Smooth muscle cell of the brain vasculature (primary cell): Measurements from ENCODE around the gene TCF12.
"Not testable (repeated sequence)": the region's sequence is repeated elsewhere in the genome, so short reads cannot be mapped to it uniquely, and the experiment has no call there.

Source experiments
- DNase-seq: peaks from one replicate; pipeline ENCODE4 v3.0.0-alpha.2; 2012; ENCODE audit warnings: low read depth, low spot score

TCF12 gene

DNA sequence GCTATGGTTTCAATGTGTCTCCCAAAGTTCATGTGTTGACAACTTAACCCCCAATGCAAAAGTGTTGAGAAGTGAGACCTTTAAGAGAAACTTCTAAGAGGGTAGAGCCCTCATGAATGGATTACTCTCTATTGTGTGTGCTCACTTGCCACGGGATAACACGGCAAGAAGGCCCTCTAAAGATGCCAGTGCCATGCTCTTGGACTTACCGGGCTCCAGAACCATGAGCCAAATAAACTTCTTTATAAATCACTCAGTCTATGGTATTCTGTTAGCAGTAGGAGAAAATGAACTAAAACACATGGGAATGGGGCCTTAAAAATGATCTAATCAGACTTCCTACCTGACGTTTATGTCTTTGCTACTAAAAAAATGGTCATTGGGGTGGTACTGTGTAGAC lies 2.6 kb upstream of the TCF12 start:
- no peak for DNase-seq

DNA sequence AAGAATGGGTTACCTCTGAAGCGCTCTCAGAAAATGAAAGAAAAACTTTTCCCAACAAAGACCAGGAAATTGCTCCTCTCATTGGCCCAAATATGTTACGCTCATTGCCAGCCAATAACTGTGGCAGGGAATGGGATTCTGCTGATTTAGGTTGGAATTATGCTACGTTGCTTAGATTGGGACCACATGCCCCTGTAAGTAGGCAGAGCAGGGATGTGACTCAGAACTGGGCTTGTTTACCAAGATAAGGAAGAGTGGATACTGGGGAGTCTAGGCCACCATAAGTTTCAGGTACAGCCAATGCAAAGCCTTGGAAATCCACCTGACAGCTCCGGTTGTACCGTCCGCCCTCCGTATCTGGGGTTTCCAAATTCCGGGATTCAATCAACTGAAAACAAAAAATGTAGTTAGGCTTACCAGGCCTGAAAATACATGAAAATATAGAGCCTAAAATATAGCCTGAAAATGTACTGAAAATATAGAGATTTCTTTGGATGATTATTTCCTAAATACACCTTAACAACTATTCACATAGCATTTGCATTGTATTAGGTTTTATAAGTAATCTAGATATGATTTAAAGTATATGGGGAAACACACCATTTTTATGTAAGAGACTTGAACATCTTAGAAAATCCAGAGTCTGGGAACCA lies 1.5 kb upstream of the TCF12 start:
- DNase-seq = no peak

DNA sequence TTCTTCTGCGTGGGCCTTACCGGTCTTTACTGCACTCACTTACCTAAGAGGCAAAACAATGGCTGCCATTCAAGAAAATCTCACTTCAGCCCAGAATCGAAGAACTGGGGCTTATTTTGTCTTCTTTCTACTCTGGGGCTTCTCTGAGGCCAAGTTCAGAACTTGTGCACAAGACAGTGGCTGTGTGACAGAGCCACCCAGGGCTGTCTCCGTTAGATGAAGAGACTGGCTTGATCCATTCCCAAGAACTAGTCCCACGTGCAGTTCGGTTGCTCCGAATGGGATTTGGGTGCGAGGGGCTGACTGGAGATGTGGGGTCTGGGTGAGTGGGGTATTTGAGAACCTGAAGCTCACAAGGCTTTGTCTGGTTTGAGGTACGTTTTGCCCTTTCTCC lies 795 bp upstream of the TCF12 start:
- no peak for DNase-seq

DNA sequence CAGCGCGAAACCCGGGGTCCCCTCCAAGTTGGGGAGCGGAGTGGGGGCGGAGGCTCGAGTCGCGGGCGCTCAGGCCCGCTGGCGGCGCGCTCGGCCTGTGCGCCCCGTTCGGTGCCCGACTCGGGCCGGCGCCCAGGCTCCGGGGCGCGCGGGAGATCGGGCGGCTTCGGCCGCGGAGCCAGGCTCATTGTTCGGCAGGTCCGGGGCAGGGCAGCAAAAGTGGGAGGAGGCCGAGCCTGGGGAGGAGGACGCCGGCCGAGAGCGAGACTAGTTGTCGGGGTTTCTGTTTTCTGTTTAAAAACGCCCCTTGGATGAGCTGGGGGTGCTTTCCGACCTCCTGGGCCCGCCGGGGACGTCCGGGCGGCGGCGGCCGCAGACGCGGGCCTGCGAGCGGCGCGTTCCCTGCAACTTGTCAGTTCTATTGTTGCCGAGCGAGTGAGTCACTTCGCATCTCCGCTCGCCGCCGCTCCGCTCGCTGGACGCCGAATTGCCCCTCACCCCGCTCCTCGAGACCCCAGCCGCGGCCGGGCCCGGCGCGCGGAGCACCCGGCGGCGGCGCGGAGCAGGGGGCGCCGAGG lies 676 bp downstream of the TCF12 start:
- DNase-seq = no peak

DNA sequence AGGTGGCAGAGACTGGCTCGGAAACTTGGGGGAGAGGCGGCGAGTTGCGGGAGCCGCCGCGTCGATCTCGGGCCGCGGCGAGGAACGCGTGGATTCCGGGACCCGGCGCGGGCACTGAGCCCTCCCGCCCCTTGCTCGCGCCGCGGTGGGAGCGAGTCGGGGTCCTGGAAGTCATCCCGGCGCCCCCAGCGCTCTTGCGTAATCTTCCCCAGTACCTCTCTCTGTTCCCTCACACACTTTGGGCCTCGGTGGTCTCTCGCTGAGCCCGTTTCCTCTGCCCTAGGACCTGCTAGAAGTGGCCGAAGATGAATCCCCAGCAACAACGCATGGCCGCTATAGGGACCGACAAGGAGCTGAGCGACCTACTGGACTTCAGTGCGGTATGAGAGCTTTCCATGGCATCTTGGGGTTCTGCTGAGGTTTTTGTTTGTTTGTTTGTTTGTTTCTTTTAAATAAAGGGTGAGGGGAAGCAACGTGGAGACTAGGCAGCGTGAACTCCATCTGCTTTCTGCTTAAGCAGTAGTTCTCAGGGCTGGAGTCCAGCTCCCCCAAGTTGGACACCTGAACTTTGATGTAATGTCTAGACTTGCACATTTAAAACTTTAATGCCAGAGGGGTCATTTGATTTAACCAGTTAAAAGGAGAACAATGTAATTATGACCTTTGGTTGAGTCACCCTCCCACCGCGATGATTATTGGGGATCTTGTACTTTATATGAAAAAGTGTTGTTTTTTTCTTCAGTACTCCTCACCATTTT lies 1.3 kb downstream of the TCF12 start:
- no peak for DNase-seq

DNA sequence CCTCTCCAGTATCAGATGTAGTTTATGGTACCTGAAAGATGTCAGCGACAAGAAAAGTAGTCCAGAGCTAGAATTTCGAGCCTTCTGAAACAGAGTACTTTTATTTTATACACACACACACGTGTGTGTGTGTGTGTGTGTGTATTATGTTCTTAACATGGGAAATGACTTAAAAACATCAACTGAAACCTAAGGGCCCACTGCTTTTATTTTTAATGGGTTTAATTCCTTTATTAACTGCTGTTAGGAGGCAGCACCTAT lies 1.9 kb downstream of the TCF12 start:
- DNase-seq = no peak

DNA sequence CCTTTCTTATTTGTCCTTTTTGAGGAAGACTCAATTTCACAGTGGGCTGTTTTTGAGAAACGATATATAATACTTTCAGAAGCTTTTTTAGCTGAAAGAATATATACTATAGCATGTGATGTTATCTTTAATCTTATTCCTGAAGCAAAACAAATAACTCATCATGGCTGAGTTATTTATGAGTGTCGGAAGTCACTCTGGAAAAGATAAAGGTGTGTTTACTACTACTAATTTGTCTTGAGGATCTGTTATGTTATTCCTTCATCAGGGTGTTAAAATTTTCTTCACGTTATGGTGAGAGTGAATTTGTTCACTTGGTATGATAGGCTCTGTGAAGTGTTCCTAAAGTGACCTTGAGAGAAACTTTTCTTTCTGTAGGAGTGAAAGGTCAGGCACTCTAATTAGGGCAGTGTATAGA lies 4.7 kb downstream of the TCF12 start:
- DNase-seq = no peak

DNA sequence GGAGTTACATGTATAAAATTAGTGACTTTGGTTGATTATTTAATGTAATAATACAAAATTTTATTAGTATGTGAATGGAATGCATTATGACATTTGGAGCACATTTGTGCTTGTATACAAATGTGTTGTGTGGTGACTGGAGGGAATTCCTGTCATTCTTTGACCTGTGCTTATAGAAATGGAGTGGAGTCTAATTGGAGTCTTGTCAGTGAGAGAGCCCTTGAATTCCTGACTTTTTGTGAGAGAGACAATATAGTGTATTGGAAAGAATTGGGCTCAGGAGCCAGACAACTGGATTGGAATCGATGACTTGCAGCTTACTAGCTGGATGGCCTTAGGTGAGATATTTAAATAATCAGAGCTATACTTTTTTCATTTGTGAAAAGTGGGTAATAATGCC lies 9.4 kb downstream of the TCF12 start:
- no peak for DNase-seq

DNA sequence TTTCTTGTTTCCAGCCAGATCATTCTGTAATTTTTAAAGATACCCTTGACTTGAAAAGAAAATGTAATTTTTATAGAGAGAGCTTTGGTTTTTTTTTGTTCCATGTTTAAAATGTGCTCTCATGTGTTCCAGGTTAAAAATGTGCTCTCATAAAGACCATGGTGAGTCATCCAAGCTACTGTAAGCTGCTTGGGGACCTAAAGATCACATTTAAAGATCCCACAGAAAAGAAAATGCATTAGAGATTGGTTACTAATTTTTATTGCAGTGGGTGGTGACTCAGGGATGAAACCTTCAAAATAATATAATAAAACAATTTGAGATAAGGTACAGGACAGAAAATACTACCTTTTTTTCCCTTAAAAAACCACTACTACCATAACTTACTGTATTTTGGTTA lies 11.0 kb downstream of the TCF12 start:
- DNase-seq = no peak

DNA sequence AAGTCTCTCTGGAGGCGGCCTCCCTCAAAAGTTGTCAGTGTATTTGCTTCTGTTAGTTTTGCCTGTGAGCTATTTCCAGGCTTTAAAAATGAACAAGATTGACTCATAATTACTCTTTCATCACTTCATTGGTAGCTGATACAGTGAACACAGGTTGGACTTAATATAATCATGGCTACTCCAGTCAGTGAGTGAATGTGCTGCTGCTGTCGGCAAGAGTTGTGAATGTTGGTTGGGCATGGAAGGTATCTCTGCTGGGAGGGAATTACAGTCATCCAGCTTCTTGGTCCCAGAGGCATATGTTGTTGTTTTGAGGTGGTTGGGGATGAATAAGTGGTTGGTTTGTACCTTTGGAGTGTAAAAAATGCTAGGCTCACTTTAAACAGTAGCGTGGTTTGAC lies 11.5 kb downstream of the TCF12 start:
- no peak for DNase-seq

DNA sequence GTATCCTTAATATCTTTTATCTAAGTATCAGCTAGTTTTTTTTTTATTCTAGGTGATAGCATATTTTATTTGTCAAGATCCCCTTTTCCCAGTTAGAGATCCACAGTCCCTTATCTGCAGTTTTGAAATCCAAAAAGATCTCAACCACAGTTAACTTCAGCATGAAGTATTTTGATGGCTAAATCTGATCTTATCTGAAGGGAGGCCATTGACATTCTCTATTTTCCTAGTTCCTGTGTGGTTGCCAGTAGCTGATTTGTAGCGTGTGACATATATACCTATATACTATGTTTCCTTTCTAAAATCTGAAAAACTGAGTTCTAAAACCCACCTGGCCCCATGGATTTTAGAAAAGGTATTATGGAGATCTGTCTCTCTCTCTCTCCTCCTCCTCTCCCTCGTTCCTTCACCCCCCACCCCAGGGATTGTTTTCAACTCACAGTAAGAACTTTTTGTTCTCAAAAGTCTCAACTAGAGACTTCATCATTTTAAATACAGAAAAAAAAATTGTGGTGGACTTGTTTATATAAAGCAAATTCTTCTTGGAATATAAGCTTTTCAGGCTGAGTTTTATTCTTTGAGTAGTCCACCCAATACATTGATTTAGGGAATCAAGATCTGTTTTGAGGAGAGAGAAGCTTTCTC lies 12.3 kb downstream of the TCF12 start:
- no peak for DNase-seq

DNA sequence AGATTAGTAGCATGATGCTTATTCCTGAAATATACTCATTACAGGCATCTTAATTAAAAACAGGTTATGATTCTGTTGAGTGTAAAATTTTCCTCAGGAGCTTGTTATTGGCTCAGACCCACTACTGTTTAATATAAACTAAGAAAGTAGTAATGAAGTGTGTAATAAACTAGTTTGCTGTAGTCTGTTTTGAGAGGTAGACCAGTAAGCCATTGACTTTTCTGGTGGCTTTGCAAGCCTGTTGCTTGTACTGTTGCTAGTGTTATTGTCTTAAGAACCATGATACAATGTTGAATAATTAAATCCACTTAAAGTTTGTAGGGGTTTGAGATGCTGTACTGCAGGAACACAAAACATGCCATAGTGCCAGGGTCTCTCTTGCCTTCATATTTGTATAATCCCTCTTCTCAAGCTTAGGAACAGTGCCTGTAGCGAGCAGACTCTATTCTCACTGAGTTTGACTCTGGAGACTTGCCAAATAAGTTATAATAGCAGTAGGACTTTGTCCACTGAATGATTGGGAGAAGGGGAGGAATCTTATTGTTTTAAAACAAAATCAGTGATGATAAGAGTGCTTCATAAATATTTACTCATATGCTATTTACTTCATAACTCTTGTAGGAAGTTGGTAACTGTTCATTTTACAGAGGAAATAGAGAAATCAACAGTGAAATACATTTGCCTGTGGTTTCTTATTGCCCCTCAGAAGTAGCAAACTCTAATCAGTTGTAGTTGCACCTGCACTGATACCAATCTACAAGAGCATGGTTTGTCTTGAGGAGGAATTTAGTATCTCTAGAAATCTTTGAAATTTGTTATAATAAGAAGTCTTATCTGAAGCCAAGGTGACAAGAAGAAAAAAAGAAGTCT lies 13.4 kb downstream of the TCF12 start:
- DNase-seq = no peak

DNA sequence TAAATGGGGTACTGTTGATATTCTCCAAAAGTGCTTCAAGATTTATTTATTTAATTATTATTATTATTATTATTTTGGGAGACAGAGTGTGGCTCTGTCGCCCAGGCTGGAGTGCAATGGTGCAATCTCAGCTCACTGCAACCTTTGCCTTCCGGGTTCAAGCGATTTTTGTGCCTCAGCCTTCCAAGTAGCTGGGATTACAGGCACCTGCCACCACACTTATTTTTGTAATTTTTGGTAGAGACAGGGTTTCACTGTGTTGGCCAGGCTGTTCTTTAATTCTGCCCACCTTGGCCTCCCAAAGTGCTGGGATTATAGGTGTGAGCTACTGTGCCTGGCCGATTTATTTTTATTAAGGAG lies 14.0 kb downstream of the TCF12 start:
- not testable (repeated sequence) for DNase-seq

DNA sequence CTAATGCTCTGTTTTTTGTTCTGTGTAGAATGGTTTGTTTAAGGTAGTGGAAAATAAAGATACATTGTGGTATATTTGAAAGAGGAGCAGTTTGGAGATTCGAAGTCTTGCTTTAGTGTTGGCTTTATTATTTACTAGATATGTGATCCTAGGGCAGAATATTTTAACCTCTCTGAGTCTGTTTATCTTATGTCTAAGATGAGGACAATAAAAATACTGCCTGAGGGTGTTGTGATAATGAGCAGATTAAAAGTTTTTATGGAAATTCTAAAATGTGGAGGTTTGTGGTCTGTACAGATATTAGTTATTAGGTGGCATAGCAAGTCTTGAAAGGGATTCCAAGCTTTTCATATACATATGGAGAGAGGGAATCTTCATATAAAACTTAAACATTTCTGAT lies 15.0 kb downstream of the TCF12 start:
- DNase-seq = no peak

DNA sequence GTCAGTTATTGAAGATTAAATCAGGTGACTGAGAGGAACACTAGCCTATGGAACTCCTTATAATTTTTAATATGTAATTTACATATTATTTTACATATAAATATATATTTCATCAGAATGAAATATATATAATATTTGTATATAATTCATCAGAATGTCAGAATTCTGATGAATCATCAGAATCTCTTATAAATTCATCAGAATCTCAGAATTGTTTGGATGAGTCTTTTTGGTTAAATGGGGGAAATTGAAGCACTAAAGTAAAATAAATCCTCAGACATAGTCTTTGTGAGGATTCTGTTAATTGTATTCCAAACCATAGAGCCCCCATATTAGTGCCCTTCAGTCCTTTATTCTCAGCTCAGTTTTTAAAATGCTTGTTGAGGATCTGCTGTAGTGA lies 15.4 kb downstream of the TCF12 start:
- no peak for DNase-seq

DNA sequence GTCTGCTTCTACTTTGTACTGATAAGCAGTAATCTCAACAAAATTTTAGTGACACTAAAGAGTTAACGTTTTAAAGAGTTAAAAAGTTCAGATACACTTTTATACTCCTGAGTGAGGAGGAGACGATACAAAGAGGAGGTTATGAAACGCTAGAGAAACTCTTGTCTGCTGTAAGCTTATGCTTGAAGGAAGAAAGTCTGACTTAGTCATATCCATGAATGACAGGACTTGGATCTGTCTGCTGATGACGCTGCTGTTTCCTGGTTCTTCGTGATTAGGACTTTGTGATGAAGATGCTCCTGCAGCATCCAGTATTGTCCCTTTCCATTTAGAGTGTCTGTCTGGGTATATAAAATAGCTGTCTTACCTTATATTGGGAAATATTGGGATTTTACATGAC lies 15.8 kb downstream of the TCF12 start:
- DNase-seq = no peak

DNA sequence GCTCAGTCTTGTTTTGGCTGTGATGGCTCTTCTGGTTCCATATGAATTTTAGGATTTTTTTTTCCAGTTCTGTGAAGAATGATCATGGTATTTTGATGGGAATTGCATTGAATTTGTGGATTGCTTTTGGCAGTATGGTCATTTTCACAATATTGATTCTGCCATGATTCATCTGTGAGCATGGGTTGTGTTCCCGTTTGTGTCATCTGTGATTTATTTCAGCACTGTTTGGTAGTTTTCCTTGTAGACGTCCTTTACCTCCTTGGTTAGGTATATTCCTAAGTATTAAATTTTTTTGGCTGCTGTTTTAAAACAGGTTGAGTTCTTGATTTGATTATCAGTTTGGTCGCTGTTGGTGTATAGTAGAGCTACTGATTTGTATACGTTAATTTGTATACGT lies 18.5 kb downstream of the TCF12 start:
- DNase-seq = no peak

DNA sequence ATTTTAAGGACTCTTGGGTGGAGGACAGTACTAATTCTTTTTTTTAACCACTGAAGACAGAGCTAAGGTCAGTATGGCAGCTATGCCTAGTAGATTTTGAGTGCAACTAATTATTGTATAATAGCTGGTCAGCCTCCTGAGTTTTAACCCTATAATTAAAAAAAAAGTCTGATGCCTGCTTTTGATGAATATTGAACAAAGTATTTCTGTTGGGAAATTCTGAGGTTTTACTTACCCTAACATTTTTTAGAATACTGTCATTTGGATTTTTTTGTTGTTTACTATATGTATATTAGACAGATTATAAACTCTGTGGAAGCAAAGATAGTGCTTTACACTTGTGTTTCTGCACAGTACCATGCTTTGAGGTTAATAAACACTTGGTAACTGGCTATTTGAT lies 20.8 kb downstream of the TCF12 start:
- no peak for DNase-seq

DNA sequence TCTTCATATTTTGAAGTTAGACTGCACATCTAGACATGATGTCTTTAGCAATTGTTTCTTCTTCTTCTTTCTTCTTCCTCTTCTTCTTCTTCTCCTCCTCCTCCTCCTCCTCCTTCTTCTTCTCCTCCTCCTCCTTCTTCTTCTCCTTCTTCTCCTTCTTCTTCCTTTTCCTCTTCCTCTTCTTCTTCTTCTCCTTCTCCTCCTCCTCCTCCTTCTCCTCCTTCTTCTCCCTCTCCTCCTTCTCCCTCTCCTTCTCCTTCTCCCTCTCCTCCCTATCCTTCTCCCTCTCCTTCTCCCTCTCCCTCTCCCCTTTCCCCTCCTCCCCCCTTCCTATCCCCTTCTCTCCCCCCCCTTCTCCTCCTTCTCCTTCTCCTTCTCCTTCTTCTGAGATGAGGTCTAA lies 21.9 kb downstream of the TCF12 start:
- DNase-seq = no peak

DNA sequence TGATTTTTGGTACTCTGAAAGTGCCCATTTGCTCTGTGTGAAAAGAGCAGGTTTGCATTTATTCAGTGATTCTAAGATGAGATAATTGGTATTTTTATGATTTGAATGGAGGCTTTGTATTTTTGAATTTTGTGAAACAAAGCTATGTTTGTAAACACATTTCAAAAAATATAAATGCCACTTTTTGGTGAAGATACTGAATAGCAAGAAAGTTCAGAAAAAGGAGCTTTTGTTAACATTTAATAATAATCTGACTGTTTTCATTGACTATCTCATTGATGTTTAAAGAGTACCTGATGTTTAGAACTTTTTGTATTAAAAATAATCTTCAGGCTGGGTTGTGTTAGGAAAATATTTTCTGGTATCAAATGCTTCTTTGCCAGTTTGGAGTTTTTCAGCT lies 23.7 kb downstream of the TCF12 start:
- DNase-seq = no peak

DNA sequence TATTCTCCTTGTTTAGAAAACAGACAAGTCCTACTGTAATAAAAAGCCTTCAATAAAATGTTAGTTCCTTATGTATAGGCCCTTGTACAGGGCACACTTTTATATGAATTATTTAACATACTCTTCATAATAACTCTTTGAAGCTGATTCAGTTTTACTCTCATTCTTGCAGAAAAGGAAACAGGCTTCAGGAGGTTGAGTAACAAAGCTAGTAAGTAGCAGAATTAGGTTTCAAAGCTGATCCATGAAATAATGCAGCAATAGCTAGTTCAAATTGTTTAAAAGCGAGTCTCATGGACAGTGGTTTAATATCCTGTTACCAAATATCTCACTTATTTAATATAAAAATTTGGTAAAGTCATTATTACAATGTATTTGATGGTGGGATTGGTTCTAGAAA lies 25.0 kb downstream of the TCF12 start:
- DNase-seq = no peak

DNA sequence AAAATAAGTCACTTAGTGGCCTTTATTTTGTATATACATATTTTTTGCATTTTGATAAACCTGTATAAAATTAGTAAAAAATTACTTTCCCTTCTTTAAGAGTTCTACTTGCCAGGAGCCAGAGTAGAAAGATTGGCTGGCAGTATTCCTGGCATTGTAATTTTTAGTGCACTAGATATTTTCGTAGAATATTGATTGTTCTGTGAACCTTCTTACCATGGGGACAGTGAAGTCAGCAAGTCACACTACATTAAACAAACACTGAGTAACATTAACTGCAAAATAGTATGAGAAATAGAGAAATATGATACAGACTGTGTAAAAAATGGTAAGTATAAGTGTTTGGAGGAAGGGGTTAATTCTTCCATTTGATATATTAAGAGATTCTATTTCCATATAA lies 26.0 kb downstream of the TCF12 start:
- DNase-seq = no peak
